HepG2 (cell line): ENCODE measurements around the gene TOLLIP. TPM values are rescaled to one million over a fixed set of nuclear protein-coding genes. Genes with fewer than 3 reads are reported as not detected.
A peak's percentile ranks its signal among the peaks of the same experiment; 100 is the strongest.

Experiments
- ADNP ChIP-seq: sonication (generic); formaldehyde crosslinking; IDR thresholded peaks from 2 replicates; pipeline ENCODE4 v1.4.0; 2020; ENCODE audit warnings: missing genetic modification reagents
- BCL6 ChIP-seq: IDR thresholded peaks from 2 replicates; pipeline ENCODE4 v1.6.1; 2016; ENCODE audit warnings: missing genetic modification reagents, missing compliant biosample characterization
- CBX5 ChIP-seq: sonication (generic); formaldehyde crosslinking; IDR thresholded peaks from 2 replicates; pipeline ENCODE4 v1.4.0; 2020; ENCODE audit warnings: missing genetic modification reagents, borderline replicate concordance
- ELF1 ChIP-seq: sonication (generic); formaldehyde crosslinking; IDR thresholded peaks from 2 replicates; pipeline ENCODE4 v1.4.0; 2020; ENCODE audit warnings: missing genetic modification reagents
- ETV5 ChIP-seq: IDR thresholded peaks from 2 replicates; pipeline ENCODE4 v1.6.1; 2018; ENCODE audit warnings: missing biosample characterization, missing genetic modification reagents, inconsistent platforms, borderline replicate concordance
- FOXK1 ChIP-seq: sonication (generic); formaldehyde crosslinking; IDR thresholded peaks from 2 replicates; pipeline ENCODE4 v1.4.0; 2020; ENCODE audit warnings: low read depth, missing genetic modification reagents, borderline replicate concordance
- FOXP1 ChIP-seq, 2 experiments: fragments of 450-650 bp in 1 of 2; IDR thresholded peaks; 2 replicates each; pipeline ENCODE4 v1.6.1; 2017 to 2018; ENCODE audit warnings: antibody characterized with exemption in 1 of 2
- IRF2 ChIP-seq: IDR thresholded peaks from 2 replicates; pipeline ENCODE4 v1.6.1; 2018; ENCODE audit warnings: missing genetic modification reagents, missing compliant biosample characterization
- KDM6A ChIP-seq: IDR thresholded peaks from 2 replicates; pipeline ENCODE4 v1.6.1; 2016; ENCODE audit warnings: low read depth
- MEF2D ChIP-seq: sonication (generic); formaldehyde crosslinking; IDR thresholded peaks from 2 replicates; pipeline ENCODE4 v1.5.1; 2020; ENCODE audit warnings: mild to moderate bottlenecking, missing genetic modification reagents
- ZKSCAN8 ChIP-seq: IDR thresholded peaks from 2 replicates; pipeline ENCODE4 v1.6.1; 2016; ENCODE audit warnings: borderline replicate concordance, missing genetic modification reagents, missing compliant biosample characterization
- ZNF143 ChIP-seq: sonication (generic); formaldehyde crosslinking; IDR thresholded peaks from 2 replicates; pipeline ENCODE4 v1.4.0; 2020; ENCODE audit warnings: missing genetic modification reagents
- ZNF230 ChIP-seq: sonication (generic); formaldehyde crosslinking; IDR thresholded peaks from 2 replicates; pipeline ENCODE4 v1.4.0; 2020; ENCODE audit warnings: mild to moderate bottlenecking, missing genetic modification reagents
- ZNF850 ChIP-seq: sonication (generic); formaldehyde crosslinking; conservative IDR thresholded peaks from 2 replicates; pipeline ENCODE4 v1.9.0; 2021; ENCODE audit warnings: mild to moderate bottlenecking, missing genetic modification reagents
- ZSCAN25 ChIP-seq: sonication (generic); formaldehyde crosslinking; IDR thresholded peaks from 2 replicates; pipeline ENCODE4 v1.8.0; 2022; ENCODE audit warnings: mild to moderate bottlenecking, missing genetic modification reagents
- polyA plus RNA-seq, 8 experiments: library from polyadenylated mRNA; depleted of rRNA in 3 of 8; stranded (reverse) in 7 of 8; unstranded in 1 of 8; fragments of >200 nt; fragmentation: Illumina TruSeq in 4 of 8; extraction: Trizol in 4 of 8; gene quantifications; 2 replicates each; pipeline versions ENCODE4 v1.2.1 to v1.2.3, GENCODE V29; 2011 to 2016; ENCODE audit warnings: low read depth in 4 of 8, missing spikeins in 1 of 8, mixed read lengths in 1 of 8; ENCODE audit not compliant: insufficient read depth in 1 of 8
- total RNA-seq, 5 experiments: library from RNA; depleted of rRNA; stranded (reverse); fragments of >200 nt; fragmentation: Illumina TruSeq; extraction: Trizol; gene quantifications; 2 replicates each; pipeline ENCODE4 v1.2.3, GENCODE V29; 2016; ENCODE audit warnings: low read depth in 1 of 5
- TF ChIP-seq, protein P1 (sequence below), 2 experiments: sonication (generic) in 1 of 2; formaldehyde crosslinking in 1 of 2; IDR thresholded peaks; 2 replicates each; pipeline versions ENCODE4 v1.5.1 to v1.6.1; 2011 to 2020; ENCODE audit warnings: borderline replicate concordance in 1 of 2, low read depth in 1 of 2, low read length in 1 of 2, mild to moderate bottlenecking in 1 of 2, missing genetic modification reagents in 1 of 2, moderate library complexity in 1 of 2
- TF ChIP-seq, protein P2 (sequence below): sonication (generic); formaldehyde crosslinking; IDR thresholded peaks from 2 replicates; pipeline ENCODE4 v1.8.0; 2022; ENCODE audit warnings: low read depth, missing genetic modification reagents
- TF ChIP-seq, protein P3 (sequence below): IDR thresholded peaks from 2 replicates; pipeline ENCODE4 v1.6.1; 2016; ENCODE audit warnings: low read depth
- TF ChIP-seq, protein P4 (sequence below): sonication (generic); formaldehyde crosslinking; IDR thresholded peaks from 2 replicates; pipeline ENCODE4 v1.4.0; 2020; ENCODE audit warnings: low read depth, mild to moderate bottlenecking, missing genetic modification reagents
- TF ChIP-seq, protein P5 (sequence below): sonication (generic); formaldehyde crosslinking; IDR thresholded peaks from 2 replicates; pipeline ENCODE4 v1.4.0; 2020; ENCODE audit warnings: missing genetic modification reagents

TOLLIP gene
- total and polyA plus RNA-seq, 2 of the 13 experiments (the other 11 are each of a cell fraction or from before 2014, with no cell fraction given): 25.9 to 47.5 TPM

DNA sequence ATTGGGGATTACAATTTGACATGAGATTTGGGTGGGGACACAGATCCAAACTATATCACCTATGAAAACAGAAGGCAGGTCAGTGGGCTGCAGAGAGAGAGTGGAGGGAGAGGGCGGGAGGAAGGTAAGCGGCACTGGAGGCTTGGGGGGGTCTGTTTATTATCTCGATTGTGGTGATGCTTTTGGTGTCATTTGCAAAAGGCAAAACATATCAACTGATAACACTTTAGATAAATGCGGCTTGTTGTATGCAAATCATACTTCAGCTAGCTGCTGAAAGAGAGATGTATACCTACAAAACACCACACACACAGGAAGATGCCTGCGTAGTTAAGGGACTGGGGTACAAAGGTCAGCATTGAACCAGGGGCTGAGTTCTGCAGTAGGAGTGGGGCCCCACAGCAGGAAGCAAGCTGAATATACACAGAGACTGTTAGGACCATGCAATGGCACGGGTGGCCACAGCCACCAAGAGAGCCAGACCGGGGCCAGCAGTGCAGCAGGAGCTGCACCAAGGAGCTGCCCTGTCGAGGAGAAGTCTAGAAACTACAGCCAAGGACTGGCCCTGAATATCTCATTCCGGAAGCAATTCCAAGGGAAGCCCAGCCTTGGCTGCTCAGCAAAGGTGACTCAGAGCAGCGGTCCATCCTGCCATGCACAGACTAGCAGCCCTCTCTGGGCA, 23.8 kb upstream of the TOLLIP start (continued):
- TF ChIP-seq ADNP (CRISPR knock-in tag) (0 out of 2 replicates have a peak, but pooled peaks have one; percentile 27), ETV5 (CRISPR knock-in tag) (peak; percentile 76), IRF2 (CRISPR knock-in tag) (0 out of 2 replicates have a peak, but pooled peaks have one; percentile 27), ZNF230 (CRISPR knock-in tag) (0 out of 2 replicates have a peak, but pooled peaks have one; percentile 60), MEF2D (CRISPR knock-in tag) (0 out of 2 replicates have a peak, but pooled peaks have one; percentile 22), ELF1 (CRISPR knock-in tag) (peak; percentile 54; the same call in 1 of the 2 replicates), CBX5 (CRISPR knock-in tag) (no peak), BCL6 (CRISPR knock-in tag) (peak; percentile 11; the same call in 1 of the 2 replicates), ZNF850 (no peak), ZNF143 (CRISPR knock-in tag) (0 out of 2 replicates have a peak, but pooled peaks have one; percentile 36), FOXP1 (IDR thresholded peaks at IDR 0.05) (no peak), FOXP1 (CRISPR knock-in tag; IDR thresholded peaks at IDR 0.05) (peak; percentile 42; the same call in 1 of the 2 replicates), ZSCAN25 (CRISPR knock-in tag) (0 out of 2 replicates have a peak, but pooled peaks have one; percentile 51), ZKSCAN8 (0 out of 2 replicates have a peak, but pooled peaks have one; percentile 58), FOXK1 (CRISPR knock-in tag) (0 out of 2 replicates have a peak, but pooled peaks have one; percentile 15), KDM6A (peak; percentile 90)
- TF ChIP-seq, protein P1, sequence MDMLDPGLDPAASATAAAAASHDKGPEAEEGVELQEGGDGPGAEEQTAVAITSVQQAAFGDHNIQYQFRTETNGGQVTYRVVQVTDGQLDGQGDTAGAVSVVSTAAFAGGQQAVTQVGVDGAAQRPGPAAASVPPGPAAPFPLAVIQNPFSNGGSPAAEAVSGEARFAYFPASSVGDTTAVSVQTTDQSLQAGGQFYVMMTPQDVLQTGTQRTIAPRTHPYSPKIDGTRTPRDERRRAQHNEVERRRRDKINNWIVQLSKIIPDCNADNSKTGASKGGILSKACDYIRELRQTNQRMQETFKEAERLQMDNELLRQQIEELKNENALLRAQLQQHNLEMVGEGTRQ (IDR thresholded peaks at IDR 0.05; ENCODE audit: low read depth, low read length): no peak
- TF ChIP-seq, protein P1 (CRISPR knock-in tag; IDR thresholded peaks at IDR 0.05; ENCODE audit: borderline replicate concordance): no peak
- TF ChIP-seq, protein P2, sequence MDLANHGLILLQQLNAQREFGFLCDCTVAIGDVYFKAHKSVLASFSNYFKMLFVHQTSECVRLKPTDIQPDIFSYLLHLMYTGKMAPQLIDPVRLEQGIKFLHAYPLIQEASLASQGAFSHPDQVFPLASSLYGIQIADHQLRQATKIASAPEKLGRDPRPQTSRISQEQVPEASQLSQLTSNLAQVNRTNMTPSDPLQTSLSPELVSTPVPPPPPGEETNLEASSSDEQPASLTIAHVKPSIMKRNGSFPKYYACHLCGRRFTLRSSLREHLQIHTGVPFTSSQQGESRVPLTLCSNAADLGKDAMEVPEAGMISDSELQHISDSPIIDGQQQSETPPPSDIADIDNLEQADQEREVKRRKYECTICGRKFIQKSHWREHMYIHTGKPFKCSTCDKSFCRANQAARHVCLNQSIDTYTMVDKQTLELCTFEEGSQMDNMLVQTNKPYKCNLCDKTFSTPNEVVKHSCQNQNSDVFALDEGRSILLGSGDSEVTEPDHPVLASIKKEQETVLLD (CRISPR knock-in tag): 0 out of 2 replicates have a peak, but pooled peaks have one; percentile 35
- TF ChIP-seq, protein P3, sequence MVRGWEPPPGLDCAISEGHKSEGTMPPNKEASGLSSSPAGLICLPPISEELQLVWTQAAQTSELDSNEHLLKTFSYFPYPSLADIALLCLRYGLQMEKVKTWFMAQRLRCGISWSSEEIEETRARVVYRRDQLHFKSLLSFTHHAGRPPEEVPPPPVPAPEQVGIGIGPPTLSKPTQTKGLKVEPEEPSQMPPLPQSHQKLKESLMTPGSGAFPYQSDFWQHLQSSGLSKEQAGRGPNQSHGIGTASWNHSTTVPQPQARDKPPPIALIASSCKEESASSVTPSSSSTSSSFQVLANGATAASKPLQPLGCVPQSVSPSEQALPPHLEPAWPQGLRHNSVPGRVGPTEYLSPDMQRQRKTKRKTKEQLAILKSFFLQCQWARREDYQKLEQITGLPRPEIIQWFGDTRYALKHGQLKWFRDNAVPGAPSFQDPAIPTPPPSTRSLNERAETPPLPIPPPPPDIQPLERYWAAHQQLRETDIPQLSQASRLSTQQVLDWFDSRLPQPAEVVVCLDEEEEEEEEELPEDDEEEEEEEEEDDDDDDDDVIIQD (CRISPR knock-in tag): 0 out of 2 replicates have a peak, but pooled peaks have one; percentile 16
- TF ChIP-seq, protein P4, sequence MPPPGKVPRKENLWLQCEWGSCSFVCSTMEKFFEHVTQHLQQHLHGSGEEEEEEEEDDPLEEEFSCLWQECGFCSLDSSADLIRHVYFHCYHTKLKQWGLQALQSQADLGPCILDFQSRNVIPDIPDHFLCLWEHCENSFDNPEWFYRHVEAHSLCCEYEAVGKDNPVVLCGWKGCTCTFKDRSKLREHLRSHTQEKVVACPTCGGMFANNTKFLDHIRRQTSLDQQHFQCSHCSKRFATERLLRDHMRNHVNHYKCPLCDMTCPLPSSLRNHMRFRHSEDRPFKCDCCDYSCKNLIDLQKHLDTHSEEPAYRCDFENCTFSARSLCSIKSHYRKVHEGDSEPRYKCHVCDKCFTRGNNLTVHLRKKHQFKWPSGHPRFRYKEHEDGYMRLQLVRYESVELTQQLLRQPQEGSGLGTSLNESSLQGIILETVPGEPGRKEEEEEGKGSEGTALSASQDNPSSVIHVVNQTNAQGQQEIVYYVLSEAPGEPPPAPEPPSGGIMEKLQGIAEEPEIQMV (CRISPR knock-in tag): no peak
- TF ChIP-seq, protein P5, sequence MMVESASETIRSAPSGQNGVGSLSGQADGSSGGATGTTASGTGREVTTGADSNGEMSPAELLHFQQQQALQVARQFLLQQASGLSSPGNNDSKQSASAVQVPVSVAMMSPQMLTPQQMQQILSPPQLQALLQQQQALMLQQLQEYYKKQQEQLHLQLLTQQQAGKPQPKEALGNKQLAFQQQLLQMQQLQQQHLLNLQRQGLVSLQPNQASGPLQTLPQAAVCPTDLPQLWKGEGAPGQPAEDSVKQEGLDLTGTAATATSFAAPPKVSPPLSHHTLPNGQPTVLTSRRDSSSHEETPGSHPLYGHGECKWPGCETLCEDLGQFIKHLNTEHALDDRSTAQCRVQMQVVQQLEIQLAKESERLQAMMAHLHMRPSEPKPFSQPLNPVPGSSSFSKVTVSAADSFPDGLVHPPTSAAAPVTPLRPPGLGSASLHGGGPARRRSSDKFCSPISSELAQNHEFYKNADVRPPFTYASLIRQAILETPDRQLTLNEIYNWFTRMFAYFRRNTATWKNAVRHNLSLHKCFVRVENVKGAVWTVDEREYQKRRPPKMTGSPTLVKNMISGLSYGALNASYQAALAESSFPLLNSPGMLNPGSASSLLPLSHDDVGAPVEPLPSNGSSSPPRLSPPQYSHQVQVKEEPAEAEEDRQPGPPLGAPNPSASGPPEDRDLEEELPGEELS (CRISPR knock-in tag): peak; percentile 47
